Activated naive CD4-positive, alpha-beta T cell treated with anti-CD3 and anti-CD28 coated beads, Interleukin-2, amount 50 U/mL, for 72 hours (primary cell): ENCODE results near the gene PTCD2. TPM values are rescaled to one million over a fixed set of nuclear protein-coding genes. Genes with fewer than 3 reads are reported as not detected.
"Not testable (repeated sequence)": the region's sequence is repeated elsewhere in the genome, so short reads cannot be mapped to it uniquely, and the experiment has no call there.

ENCODE experiments used
- ATAC-seq, 2 donors: fragments of 150-1000 bp; cut with Tn5 transposase; 2 replicates each; pipeline ENCODE4 v1.10.0; 2021; ENCODE audit warnings: mild to moderate bottlenecking in 2 of 2, moderate library complexity in 2 of 2
- DNase-seq, 2 donors: peaks; one replicate each; pipeline ENCODE4 v3.0.0; 2021 to 2022; ENCODE audit warnings: low spot score in 2 of 2
- H3K27ac Mint-ChIP-seq, 2 donors: one replicate each; pipeline ENCODE4 v1.8.0; 2022; ENCODE audit warnings: mild to moderate bottlenecking in 2 of 2, mixed read lengths in 2 of 2
- H3K36me3 Mint-ChIP-seq, 2 donors: one replicate each; pipeline ENCODE4 v1.8.0; 2022; ENCODE audit warnings: mixed read lengths in 2 of 2
- H3K9me3 Mint-ChIP-seq, 2 donors: one replicate each; pipeline ENCODE4 v1.8.0; 2022; ENCODE audit warnings: mixed read lengths in 2 of 2
- total RNA-seq, 2 donors: library from RNA; stranded (reverse); gene quantifications; one replicate each; pipeline ENCODE4 v1.2.3, GENCODE V29; 2022

Gene PTCD2
- total RNA-seq, 2 donors from 2014 or later: 10.3 to 12.8 TPM

DNA sequence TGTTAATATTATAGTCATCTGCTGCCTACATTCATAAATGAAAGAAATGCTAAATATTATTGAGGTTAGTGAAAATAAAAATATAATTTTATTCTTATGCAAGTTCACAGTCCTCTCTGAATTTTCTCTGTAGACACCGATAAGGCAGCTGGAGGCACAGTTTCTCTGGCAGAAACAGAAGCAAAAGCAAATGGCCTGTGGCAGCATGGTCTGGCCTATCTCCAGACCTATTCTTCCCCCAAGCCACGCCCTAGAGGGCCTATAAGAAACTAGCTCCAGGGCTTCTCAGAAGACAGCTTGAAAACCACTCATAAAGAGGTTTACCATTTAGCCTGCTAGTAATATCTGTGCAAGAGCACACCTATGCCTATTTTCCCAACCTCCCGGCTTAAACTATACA lies 28.6 kb upstream of the PTCD2 start:
- ATAC-seq: no peak
- H3K9me3 Mint-ChIP-seq: no peaks in the 10 kb centered on the region
- H3K27ac Mint-ChIP-seq: no peak overlapping the region
- H3K36me3 Mint-ChIP-seq: peaks cover 19 to 23% of the 10 kb centered on the region in 2 donors
- no peak for DNase-seq

DNA sequence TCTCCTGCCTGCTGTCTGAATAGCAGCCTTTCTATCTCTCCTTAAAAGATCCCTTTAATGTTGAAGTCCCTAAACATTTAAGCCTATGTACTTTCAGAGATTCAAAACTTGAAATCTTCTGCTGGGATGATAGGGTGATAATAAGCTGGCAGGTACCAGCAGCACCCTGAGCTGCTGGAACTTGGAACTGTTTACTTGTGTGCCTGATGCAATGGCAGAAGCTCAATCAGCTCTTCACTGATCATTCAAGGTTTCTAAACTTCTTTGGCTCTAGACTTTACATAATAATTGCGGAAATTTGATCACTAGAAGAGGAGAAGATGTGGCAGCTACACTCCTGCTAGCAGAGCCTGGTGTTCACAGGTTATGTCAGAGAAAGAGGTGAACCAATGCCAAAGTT lies 27.8 kb upstream of the PTCD2 start:
- Mint-ChIP-seq H3K9me3 (no peaks in the 10 kb centered on the region), H3K27ac (no peak overlapping the region), H3K36me3 (peaks cover 19 to 23% of the 10 kb centered on the region in 2 donors)
- no peak for ATAC-seq
- no peak for DNase-seq

DNA sequence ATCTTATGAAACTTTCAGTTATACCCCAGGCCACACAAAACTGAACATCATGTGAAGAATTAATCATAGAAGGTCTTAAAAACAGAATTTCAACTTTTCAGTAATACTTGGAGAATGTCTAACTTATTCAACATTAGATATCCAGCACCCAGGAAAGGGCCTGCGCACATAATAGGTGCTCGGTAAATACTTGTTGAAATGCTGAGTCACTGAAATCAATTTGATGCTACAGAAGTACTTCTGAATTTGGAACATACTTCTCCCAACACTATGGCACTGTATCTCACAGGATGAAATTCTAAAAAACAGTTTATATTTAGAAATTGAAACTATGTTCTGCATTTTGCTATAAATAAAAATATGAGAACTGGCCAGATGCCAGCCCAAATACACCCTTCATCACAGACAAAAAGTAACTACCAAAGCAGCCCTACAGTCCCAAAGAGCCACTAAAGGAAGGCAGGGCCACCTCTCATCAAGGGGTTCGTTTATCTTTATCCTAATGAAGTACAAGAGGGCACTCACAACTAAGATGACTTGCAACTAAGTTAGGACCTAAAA lies 26.6 kb upstream of the PTCD2 start:
- Mint-ChIP-seq H3K27ac (no peak overlapping the region), H3K36me3 (peaks cover 11 to 21% of the 10 kb centered on the region in 2 donors), H3K9me3 (no peaks in the 10 kb centered on the region)
- ATAC-seq: no peak
- DNase-seq: no peak

DNA sequence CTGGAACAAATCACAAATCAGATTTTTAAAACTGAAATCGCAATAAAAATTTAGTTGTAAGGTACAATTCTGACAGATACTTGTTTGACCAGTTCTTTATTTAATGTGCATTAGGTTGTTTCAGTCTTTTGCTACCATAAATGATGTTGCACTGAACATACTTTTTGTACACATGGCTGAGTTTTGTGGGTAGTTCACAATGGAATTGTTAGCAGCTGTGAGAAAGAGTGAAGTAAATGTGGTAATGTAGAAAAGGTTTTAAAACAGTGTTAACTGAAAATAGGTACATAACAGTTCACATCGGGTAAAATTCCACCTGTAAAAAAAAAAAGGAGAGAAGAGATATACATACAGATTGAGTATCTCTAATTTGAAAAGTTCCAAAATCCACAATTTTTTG lies 25.7 kb upstream of the PTCD2 start:
- Mint-ChIP-seq H3K36me3 (peaks cover 6 to 16% of the 10 kb centered on the region in 2 donors), H3K27ac (no peak overlapping the region), H3K9me3 (no peaks in the 10 kb centered on the region)
- no peak for ATAC-seq
- DNase-seq: no peak

DNA sequence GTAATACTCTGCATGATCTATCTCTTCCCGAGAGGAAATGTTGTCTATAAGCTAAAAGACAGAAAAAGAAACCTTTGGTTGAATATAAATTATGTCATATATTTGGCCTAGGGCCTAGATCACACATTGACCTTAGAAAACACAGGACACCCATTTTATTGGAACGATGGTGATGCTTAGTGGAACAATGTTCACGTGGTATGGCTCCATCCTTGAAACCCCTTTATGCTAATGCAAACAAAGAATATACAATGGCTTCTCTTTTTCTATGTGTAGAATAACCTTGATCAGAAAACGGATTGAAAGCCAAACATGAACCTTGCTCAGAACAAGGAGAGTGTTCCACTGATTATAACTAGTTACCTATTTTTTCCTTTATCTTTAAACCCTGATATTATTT lies 24.6 kb upstream of the PTCD2 start:
- peaks cover 6 to 20% of the 10 kb centered on the region in 2 donors for H3K36me3 Mint-ChIP-seq
- no peaks in the 10 kb centered on the region for H3K9me3 Mint-ChIP-seq
- H3K27ac Mint-ChIP-seq: no peak overlapping the region

DNA sequence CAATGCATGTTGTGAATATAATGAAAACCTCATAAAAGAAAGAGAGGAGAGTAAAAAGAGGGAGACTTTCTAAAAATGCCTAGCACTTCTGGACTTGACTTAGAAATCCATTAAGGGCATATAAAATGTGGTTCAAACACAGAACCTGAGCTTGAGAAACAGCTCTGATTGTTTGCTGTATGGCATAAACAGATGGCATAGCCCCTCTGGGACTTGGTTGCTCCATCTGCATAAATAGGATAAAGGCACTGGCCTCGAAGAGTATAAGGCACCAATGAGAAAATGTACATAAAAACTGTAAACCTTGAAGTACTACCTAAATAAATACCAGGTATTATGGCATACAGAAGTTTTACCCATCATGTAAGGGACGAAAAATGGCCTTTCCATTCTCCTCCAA lies 23.9 kb upstream of the PTCD2 start:
- H3K9me3 Mint-ChIP-seq: no peaks in the 10 kb centered on the region
- peaks cover 6 to 20% of the 10 kb centered on the region in 2 donors for H3K36me3 Mint-ChIP-seq
- ATAC-seq (no peak), DNase-seq (no peak)
- no peak overlapping the region for H3K27ac Mint-ChIP-seq

More for the DNA sequence above, 24.6 kb upstream of the PTCD2 start:
- DNase-seq (no peak), ATAC-seq (no peak)

DNA sequence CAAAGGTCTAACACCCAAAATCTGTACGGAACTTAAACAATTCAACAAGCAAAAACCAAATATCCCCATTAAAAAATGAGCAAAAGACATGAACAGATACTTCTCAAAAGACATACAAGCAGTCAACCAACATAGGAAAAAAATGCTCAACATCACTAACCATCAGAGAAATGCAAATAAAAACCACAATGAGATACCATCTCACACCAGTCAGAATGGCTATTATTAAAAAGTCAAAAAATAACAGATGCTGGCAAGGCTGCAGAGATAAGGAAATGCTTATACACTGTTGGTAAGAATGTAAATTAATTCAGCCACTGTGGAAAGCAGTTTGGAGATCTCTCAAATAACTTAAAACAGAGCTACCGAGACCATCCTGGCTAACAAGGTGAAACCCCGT lies 22.0 kb upstream of the PTCD2 start:
- DNase-seq, H3K27ac Mint-ChIP-seq, ATAC-seq, H3K9me3 Mint-ChIP-seq: not testable (repeated sequence)
- H3K36me3 Mint-ChIP-seq: peaks cover 6 to 20% of the 10 kb centered on the region in 2 donors

DNA sequence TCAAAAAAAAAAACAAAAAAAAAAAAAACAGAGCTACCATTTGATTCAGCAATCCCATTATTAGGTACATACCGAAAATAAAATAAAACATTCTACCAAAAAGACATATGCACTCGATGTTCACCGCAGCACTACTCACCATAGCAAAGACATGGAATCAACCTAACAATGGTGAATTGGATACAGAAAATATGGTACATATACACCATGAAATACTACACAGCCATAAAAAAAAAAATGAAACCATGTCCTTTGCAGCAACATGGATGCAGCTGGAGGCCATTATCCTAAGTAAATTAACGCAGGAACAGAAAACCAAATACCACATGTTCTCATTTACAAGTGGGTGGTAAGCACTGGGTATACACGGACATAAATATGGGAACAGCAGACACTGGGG lies 21.5 kb upstream of the PTCD2 start:
- Mint-ChIP-seq H3K27ac (no peak overlapping the region), H3K36me3 (peaks cover 6 to 20% of the 10 kb centered on the region in 2 donors), H3K9me3 (no peaks in the 10 kb centered on the region)
- DNase-seq (no peak), ATAC-seq (no peak)

DNA sequence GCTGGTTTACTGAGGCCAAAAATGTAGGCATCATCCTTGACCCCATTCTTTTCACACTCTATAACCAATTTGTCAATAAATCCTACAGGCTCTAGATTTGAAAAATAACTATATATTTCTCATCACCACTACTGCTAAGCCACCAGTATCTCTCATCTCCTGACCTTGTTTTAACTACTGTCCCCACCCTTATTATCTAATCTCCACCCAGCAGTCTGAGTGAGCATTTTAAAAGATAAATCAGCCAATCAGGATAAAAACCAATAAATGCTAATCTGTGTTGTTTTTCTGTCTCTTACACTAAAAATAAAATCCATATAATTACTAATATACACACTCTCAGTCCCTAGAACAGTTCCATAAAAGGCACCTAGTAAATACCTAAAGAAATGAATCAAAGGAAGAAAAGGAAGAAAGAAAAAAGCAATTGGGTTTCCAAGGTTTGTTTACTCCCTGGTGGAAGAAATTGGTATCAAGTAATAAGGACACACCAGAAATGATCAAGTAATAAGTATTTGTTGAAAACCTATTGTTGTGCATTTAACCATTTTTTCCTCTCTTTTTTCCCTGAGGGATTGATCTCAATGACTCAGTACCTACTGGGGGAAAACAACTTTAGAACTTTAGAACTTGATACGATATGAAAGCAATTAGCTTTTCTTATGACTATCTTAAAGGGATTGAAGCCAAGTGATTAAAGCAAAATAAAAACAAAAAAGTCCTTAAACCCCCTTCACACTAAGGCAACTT lies 19.4 kb upstream of the PTCD2 start:
- DNase-seq: no peak
- H3K36me3 Mint-ChIP-seq: peaks cover 5 to 13% of the 10 kb centered on the region in 2 donors
- H3K27ac Mint-ChIP-seq: no peak overlapping the region
- ATAC-seq: no peak
- H3K9me3 Mint-ChIP-seq: no peaks in the 10 kb centered on the region

DNA sequence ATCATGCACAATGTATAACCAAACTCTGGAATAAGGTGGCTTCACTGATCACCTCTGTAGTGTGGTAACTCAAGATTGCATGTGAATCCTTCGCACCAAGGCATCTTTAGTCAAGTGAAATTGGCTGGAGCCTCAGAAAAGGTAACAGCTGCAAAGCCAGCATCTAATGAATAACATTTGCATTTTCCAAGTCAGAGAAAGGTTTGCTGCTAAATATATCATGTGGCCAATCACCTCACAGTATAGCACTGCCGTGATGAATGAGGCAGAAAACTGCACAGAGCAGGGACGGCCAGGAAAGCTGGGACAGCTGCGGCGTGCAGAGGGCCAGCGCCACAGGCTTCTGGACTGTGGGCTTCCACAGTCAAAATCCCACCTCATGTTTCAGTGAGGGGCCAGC lies 18.6 kb upstream of the PTCD2 start:
- H3K27ac Mint-ChIP-seq: no peak overlapping the region
- no peaks in the 10 kb centered on the region for H3K9me3 Mint-ChIP-seq
- DNase-seq (no peak), ATAC-seq (no peak)
- peaks cover 5 to 8% of the 10 kb centered on the region in 2 donors for H3K36me3 Mint-ChIP-seq

DNA sequence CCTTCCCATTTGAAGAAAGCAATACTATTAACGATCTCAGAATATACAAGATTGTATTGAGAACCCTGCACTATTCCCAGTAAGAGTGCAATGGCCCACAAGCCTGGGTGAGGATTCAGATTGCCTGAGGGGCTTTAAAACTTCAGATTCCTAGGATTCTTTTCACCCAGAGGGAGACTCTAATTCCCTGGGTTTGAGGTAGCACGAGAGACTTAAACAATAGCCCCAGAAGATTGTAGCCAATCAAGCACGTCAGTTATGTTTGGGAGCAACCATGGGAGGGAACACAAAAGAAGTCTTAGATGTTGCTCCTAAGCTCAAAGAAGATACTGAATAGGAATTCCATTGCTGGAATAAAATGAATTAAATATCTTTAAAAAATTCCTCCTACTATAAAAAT lies 18.0 kb upstream of the PTCD2 start:
- DNase-seq (no peak), ATAC-seq (no peak)
- Mint-ChIP-seq H3K27ac (no peak overlapping the region), H3K36me3 (peaks cover 6 to 8% of the 10 kb centered on the region in 2 donors), H3K9me3 (no peaks in the 10 kb centered on the region)

DNA sequence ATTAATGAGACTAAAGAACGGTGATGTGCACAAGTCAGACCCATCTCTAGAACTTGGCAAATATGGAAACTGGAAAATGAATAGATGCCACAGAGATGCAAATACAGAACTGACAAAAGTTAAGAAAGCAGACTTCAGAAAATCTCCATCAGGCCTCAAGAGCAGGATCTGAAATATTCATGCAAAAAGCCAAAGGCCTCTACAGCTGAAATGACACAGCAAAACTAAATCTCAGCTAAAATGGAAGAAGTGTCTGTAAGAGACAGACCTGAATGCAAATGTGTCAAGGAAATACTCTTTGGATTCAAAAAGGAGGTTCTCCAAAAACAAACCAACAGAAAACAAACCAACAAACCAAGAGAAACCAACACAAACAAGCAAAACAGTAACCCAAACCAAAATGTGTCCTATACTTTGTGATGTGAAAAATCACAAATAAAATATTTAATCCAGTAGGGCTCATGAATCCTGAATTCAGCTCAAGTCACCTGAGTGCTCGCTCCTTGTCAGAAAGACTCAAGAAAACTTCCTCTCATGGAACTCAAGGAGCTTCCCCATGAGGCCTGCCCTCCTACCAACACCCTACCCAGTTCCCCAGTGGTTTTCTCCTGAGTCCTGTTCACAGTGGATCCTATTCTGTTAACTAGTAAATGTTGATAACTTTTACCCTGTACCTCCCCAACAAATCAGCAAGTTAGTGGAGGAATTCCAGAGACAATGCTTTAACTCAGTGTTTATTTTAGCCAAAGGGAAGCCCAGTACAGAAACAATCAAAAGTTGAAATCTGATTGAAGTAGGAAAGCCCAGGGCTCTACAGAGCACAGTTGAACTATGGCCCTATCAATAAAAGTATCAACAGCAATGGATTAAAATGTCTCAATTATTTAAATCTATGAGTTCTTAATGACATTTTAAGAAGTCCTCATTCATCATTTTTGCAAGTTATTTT lies 14.7 kb upstream of the PTCD2 start:
- Mint-ChIP-seq H3K9me3 (no peaks in the 10 kb centered on the region), H3K27ac (peak overlapping the region in 1 of 2 donors; percentile 17), H3K36me3 (peaks cover 0 to 18% of the 10 kb centered on the region in 2 donors)
- ATAC-seq (no peak), DNase-seq (no peak)

DNA sequence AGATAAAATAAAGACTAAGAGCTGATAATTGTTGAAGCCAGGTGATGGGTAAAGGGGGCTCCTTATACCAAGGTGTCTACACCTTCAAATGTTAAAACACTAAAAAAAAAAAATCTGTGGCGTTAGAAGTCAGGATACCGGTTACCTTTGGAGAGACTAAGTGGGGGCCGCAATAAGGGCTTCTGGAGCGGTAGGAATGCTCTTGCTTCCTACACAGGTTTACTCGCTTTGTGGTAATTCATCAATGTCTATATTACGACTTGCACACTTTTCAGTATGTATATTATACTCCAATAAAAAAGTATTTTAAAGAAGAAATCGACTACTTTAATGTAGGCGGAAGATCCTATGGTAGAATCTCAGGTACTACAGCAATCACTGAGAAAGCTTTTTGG lies 12.6 kb upstream of the PTCD2 start:
- ATAC-seq: no peak
- Mint-ChIP-seq H3K36me3 (peaks cover 0 to 18% of the 10 kb centered on the region in 2 donors), H3K27ac (peak overlapping the region; percentile 90 to 98), H3K9me3 (no peaks in the 10 kb centered on the region)
- no peak for DNase-seq

DNA sequence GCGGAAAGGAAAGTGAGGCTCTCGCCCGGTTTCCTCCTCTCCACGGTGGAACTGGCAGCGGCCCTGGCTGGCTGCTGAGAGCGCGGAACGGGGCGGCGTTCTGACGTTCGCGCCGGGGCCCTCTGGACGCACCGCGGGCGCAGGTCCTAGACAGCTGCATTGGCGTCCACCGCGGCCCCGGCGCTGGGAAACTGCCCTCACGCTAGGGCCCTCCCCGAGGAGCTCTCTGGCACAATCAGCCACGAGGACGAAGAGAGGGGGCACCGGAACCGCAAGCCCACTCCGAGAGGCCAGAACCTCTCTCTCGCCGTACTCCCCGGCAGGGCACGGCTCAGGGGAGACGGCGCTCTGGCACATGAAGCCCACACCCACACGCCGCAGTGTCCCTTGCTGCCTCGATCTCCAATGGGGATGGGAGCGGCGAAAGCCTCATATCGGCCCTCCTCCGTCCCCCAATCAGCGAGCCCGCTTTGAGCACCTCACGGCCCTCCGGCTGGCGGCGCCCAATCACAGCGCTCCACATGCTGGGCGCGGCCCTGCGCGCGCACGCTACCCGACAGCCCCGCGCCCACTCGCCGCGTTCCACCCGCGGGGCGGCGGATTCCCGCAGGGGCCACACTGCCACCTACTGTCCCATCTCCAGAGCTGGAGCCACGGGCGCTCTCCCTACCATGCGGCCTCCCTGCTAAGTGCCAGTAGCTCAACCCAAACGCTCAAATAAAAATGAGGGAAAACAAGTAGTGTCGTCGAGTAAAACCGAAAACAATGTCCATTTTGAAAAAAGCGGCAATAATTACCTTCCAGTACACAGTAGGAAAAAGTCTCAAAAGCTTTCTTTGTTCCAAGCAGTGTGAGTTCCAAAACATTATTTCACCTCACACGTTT lies 12.0 kb upstream of the PTCD2 start:
- peak overlapping the region; percentile 90 to 98 for H3K27ac Mint-ChIP-seq
- ATAC-seq: peak; percentile 99
- peaks cover 0 to 18% of the 10 kb centered on the region in 2 donors for H3K36me3 Mint-ChIP-seq
- no peaks in the 10 kb centered on the region for H3K9me3 Mint-ChIP-seq
- DNase-seq: peak; percentile 92 to 96

DNA sequence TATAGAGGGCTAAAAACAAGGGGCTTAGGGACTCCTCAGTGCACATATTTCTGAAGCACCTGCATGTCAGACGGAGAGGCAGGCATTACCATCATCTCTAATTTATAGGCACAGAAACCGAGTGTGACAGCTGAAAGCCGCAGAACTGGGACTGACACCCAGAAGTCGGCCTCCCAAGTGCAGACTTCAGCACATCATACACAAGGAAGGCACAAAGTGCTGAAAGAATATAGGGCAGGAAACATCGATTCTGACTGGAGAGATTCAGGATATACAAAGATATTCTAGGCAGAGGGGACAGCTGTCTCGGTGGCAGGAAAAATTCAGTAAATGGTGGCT lies 11.4 kb upstream of the PTCD2 start:
- DNase-seq: no peak
- ATAC-seq: no peak
- H3K27ac Mint-ChIP-seq: peak overlapping the region; percentile 90 to 98
- no peaks in the 10 kb centered on the region for H3K9me3 Mint-ChIP-seq
- H3K36me3 Mint-ChIP-seq: peaks cover 0 to 17% of the 10 kb centered on the region in 2 donors

DNA sequence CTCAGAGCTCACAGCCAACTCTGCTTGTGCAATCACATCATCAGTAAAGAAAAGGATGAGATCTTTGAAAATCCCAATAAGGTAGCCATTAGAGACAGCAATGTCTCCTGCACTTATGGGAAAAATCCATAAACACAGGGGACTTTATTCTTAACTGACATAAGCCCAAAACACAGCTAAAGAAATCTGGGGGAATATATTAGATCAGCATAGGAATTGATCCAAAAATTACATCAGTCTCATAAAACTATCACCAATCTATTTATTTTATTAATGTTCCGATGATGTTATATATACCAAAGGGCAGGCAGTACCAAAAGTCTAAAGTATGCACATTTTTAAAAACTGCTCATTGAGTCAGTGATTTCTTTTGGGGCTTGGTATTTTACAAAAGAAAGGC lies 7.0 kb upstream of the PTCD2 start:
- Mint-ChIP-seq H3K9me3 (no peaks in the 10 kb centered on the region), H3K36me3 (peaks cover 5 to 6% of the 10 kb centered on the region in 2 donors), H3K27ac (no peak overlapping the region)
- no peak for ATAC-seq
- DNase-seq: no peak
